HCEC 1CT (cell line): Measurements from ENCODE around the gene GGT6.

ENCODE experiments used
- DNase-seq: peaks from one replicate; pipeline ENCODE4 v3.0.0-alpha.2; 2017

The GGT6 gene

DNA sequence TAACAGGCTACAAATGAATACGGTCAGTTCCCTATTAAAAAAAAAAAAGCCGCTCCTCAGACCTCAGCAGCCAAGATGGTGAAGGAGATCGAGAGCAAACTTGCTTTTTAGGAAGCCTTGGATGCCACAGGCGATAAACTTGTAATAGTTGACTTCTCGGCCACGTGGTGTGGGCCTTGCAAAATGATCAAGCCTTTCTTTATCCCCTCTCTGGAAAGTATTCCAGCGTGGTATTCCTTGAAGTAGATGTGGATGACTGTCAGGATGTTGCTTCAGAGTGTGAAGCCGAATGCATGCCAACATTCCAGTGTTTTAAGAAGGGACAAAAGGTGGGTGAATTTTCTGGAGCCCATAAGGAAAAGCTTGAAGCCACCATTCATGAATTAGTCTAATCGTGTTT lies 11.8 kb upstream of the GGT6 start:
- no peak for DNase-seq

DNA sequence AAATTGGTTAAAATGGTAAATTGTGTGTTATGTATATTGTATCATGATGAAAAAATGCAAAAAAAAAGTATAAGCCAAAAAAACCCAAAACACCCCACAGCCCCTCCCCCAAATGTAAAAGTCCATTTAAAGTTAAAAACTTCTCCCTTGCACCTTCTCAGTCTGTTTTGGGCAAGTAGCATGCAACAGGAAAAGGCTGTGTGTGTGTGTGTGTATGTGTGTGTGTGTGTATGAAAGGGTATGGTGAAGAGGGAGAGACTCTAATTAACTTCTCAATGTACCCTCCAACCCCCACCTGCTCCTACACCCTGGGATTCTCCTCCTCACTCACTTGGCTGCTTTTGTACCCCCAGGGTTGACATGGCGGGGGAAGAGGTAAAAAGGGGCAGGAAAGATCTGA lies 9.2 kb upstream of the GGT6 start:
- no peak for DNase-seq

- DNase-seq, result peak; percentile 39
These were observed 6.4 kb upstream of the GGT6 start for GRCh38 chr17:4566785-4567184.

- peak; percentile 69 for DNase-seq
These were observed 5.1 kb upstream of the GGT6 start for GRCh38 chr17:4565209-4566141.

DNA sequence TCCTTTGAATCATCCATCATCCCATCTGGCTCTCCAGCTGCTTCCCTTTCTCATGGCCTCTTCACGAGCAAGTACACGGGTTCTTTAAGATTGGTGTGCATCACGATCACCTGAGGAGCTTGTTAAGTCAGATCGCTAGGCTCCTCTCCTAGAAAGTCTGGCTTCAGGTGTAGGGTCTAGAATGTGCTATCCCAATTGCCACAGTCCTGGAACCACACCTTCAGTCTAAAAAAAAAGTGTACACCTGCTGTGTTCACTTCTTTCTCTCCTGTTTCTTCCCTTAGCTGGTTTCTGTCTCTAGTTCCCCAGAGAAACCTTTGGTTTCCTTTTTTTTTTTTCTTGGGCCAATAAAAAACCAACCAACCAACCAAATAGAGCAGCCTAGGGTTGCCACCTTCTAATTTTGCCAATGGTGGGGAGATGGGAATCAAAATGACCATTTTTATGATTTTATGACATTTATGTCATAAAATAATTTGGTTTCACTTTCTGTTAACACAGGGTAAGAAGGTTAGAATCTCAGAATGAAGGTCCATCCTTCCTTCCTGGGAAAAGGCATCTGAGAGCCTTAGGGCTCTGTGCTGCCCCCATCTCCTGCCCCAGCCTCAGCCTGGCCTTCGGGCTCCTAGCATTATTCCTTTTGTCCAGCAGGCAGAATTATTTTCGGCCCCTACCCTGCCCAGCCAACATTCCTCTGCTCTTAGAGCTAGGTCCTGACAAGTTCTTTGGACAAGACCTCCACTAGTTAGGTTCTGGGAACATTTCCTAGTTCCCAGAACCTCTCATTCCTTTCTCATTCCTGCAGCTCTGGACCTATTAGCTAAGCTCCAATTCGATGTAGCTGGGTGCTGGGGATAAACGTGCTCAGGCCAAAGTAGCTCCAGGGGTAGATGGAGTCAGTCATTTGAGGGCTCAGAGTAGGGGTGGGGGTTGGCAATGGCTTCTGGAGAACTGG lies 1.9 kb upstream of the GGT6 start:
- no peak for DNase-seq

DNA sequence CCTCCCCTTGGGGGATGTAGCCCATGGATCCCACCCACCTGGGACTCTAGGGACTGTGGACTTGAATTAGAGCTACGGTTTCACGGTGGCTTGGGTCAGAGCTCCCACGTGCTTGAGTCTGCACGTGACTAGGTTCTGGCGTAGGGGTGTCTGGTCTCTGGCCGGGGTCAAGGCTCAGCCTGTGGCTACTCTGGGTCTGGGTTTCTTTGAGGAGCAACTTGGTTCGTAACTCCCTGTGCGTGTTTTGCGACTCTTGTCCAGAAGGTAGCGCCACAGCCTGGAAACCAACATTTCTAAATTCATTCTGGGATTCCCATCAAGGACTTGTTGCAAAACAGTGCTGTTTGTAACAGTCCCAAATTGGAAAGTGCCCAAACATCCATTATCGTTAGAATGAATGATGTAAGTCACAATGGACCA lies 470 bp upstream of the GGT6 start:
- DNase-seq, result no peak

DNA sequence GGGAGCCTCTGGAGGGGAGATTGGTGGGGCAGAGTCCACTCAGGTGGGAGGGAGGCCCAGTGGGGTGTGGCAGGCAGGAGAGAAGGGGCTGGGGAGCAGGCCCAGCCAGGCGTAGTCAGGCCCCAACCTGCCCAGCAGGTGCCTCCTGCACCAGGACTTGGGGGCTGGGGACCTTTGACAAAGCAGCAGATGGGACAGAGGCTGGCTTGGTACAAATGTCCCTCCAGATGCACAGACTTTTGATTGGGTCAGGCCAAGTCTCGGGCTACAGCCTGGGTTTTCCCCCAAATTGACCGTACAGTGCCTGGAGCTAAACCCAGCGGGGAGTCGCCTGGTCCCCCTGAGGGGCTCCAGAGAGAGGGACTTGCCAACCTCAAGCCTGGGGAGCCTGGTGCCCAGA lies 411 bp downstream of the GGT6 start:
- DNase-seq, result no peak

- DNase-seq, result no peak
These were observed 1.1 kb downstream of the GGT6 start for GRCh38 chr17:4559139-4559791.

GRCh38 chr17:4558347-4558971 lies 1.9 kb downstream of the GGT6 start:
- DNase-seq, result no peak

DNA sequence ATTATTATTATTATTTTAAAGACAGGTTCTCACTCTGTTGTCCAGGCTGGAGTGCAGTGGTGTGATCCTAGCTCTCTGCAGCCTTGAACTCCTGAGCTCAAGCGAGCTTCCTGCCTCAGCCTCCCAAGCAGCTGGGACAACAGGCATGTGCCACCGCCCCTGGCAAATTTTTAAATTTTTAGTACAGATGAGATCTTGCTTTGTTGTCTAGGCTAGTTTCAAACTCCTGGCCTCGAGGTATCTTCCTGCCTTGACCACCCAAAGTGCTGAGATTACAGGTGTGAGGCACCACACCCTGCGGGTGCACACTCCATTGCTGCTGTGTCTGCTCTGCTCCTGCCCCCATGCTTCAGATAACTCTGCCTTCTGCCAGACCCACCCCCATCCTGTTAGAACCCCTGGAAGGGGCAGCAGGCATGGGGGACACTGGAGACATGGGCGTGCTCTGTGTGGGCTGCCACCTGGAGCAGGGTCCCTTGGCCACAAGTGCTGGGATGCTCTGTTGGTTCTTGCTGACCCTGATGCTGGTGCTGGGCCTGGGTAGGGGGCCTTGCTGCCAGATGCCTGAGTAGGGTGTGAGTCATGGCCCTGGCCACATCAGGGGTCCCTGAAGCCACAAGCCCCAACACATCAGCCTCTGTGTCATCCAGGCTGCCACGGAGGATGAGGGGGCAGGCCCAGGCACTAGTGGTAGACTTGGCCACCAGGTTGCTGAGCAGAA lies 2.6 kb downstream of the GGT6 start:
- DNase-seq, result no peak

- no peak for DNase-seq
These were observed 3.4 kb downstream of the GGT6 start for GRCh38 chr17:4556996-4557395.

DNA sequence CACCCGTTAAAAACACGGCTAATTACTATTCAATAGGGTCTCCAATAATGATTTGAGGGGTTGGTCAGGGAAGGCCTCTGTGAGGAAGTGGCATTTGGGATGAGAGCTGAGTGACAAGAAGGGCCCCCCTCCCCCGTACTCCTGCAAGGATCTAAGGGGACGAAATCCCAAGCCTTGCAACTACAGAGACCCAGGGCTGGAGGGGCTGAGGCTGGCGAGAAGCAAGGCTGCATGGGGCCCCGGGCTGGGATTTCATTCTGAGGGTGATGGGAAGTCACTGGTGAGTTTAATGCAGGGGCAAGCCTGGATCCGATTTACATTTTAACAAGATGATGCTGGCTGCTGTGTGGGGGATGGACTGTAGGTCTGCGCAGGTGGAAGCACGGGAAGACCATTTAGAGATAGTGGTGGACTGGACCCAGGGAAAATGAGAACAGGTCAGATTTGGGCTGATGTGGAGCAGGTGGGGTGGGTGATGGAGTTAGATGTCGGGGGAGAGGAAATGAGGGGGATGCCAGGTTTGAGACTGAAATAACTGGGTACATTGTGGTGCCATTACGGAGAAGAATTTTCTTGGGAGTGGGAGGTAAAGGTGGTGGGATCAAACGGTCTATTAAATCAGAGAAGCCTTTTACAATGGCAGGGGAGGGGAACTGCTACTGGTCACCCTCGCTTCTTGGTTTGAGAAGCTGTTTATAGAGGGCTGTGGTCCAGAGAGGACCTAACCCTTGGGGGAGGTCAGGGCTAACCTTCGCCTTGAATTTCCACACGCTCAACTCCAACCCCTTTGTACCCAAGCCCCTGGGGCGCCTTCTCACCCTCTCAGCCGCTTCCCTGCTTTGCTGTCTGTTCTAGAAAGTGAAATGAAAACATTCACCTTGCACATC lies 4.3 kb downstream of the GGT6 start:
- DNase-seq, result no peak

DNA sequence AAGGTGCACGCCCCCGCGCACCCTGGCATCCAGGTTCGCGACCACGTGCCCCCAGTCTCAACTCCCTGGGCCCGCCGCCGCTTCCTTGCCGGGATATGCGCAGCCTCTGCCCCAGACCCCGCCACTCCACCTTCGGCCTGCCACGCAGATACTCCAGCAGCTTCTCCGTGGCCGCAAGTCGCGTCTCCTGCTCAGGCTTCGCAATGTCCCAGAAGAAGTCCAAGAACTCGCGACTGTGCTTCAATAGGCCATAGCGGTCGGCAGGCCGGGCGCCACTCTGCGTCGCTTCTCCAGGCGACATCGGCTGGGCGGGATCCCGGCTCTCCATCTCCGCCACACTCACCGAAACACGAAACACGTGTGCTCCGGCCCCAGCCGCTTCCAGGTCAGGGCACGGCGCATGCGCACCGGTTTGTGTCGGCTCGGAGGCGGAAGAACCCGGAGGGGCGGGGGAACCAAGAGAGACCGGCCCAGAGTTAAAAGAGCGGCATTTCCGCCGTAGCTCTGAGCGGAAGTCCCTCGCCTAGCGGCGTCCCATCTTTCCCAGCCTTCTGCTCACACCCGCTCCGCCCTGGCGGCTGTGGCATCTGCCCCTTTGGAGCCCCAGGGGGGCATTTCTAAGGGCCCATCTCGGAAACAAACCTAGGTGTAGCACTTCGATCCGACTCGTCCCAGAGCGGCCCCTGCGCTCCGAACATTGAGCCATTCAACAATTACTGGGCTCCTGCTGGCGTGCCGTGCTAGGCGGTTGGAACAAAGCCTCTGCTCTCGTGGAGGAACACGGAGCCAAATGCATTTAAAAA lies 5.2 kb downstream of the GGT6 start, which contains the start of gene MYBBP1A:
Gene MYBBP1A (minus strand): TSS at position 388 of the 803 bp plus-strand sequence. CDS start 60 bp downstream, at position 328.
- peak; percentile 92 for DNase-seq

- DNase-seq, result no peak
These were observed 5.9 kb downstream of the GGT6 start for GRCh38 chr17:4554441-4554996.

GRCh38 chr17:4553669-4554068 lies 6.7 kb downstream of the GGT6 start:
- DNase-seq, result no peak

GRCh38 chr17:4551796-4552525 lies 8.4 kb downstream of the GGT6 start:
- no peak for DNase-seq

DNA sequence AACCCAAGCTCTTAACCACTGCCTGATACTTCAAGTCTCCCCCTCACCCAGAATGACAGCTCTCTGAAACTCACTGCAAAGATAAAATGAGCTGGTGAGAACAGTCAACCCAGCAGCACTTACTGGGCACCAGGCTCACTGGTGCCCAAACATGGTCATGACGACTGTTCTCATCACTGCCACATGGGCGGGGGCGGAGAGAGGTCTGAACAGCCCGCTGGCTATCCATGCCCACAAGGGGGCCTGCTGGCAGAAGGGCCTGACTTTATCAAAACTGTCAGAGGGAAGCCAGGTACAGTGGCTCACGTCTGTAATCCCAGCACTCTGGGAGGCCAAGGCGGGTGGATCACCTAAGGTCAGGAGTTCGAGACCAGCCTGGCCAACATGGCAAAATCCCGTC lies 9.2 kb downstream of the GGT6 start:
- DNase-seq, result peak; percentile 13

- DNase-seq, result no peak
These were observed 9.8 kb downstream of the GGT6 start for GRCh38 chr17:4550534-4551039.
